ENCODE results near the gene MAN2A1. TPM values are rescaled to one million over a fixed set of nuclear protein-coding genes. Genes with fewer than 3 reads are reported as not detected.

The MAN2A1 gene
- total RNA-seq, 2 donors from 2014 or later = 29.6 to 36.2 TPM

DNA sequence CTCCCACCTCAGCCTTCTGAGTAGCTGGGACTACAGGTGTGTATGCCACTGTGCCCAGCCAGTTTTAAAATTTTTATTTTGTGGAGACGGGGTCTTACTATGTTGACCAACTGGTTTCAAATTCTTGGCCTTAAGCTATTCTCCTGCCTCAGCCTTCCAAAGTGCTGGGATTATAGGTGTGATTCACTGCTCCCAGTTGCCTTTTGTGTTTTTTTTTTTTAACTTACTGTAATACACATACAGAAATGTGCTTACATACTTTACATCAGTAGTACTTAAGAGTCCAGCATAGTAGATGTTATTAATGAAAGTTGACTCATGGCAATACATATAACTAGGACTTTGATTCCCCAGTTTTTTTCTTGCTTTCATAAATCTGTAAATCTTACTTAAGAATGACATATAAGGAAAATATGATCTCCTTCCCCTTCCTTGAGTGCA lies 4.7 kb downstream of the MAN2A1 start:
- Histone ChIP-seq H3K27me3 (replicated peaks; ENCODE audit: insufficient read depth) (no peaks in the 10 kb centered on the region), H3K36me3 (no peaks in the 10 kb centered on the region), H3K9me3 (no peaks in the 10 kb centered on the region), H3K27ac (no peak overlapping the region), H3K4me1 (replicated peaks) (no peaks in the 10 kb centered on the region), H3K4me3 (no peak overlapping the region)
- TF ChIP-seq POLR2AphosphoS5 (IDR thresholded peaks at IDR 0.05) = no peak
- TF ChIP-seq, protein P1, sequence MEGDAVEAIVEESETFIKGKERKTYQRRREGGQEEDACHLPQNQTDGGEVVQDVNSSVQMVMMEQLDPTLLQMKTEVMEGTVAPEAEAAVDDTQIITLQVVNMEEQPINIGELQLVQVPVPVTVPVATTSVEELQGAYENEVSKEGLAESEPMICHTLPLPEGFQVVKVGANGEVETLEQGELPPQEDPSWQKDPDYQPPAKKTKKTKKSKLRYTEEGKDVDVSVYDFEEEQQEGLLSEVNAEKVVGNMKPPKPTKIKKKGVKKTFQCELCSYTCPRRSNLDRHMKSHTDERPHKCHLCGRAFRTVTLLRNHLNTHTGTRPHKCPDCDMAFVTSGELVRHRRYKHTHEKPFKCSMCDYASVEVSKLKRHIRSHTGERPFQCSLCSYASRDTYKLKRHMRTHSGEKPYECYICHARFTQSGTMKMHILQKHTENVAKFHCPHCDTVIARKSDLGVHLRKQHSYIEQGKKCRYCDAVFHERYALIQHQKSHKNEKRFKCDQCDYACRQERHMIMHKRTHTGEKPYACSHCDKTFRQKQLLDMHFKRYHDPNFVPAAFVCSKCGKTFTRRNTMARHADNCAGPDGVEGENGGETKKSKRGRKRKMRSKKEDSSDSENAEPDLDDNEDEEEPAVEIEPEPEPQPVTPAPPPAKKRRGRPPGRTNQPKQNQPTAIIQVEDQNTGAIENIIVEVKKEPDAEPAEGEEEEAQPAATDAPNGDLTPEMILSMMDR (IDR thresholded peaks at IDR 0.05) = no peak
- TF ChIP-seq POLR2A (IDR thresholded peaks at IDR 0.05) = no peak
- intact Hi-C loops (cut with DNase I) = loop anchor here (5.0 to 10.0 kb wide), 2 partner anchors 160 to 718 kb away; no protein-coding TSS in a partner anchor
- 32% methylated on average over 1 of the region's 1 CpG for WGBS
- DNase-seq (ENCODE audit: low spot score) = no peak

DNA sequence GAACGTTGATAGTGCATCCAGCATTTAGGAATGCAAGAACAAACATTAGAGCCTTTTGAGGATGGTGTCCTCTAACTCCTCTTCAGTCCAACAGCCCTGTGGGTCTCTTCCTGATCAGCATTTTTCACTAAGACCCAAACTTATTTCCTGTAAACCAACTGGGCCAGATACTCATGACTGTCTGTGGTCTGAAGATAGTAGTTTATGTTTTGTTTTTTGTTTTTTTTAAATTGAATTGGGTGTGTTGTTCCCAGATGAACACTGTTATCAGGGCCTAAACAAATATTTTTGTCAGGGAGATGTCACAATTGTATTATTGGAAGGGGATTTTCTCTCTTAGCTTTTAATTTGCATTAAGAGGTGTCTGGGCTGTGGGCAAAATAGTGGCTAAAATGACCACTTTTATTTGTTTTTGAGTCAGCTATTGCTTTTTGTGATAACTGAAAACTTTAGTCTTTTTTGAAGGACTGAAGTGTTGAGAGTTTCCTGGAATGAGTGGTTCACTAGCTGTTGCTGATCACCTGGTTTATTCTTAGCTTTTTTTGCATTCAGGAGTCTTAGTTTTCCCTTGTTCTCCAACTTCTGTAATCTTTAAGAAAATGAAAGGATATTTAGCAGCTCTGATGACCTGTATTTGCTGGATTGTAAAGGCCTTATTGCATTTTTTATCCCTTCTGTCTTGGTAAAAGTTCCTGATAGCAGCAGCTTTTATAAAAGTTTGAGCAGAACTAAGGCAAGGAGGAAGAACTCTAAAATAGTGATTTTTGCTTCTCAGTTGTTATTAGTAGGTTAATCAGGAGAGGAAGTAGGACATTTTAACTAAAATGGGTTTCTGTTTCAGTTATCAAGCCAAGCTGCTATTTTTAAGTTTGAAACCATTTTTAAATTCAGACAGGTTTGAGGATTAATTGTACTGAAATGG lies 5.5 kb downstream of the MAN2A1 start:
- H3K4me3 ChIP-seq = no peak overlapping the region
- H3K36me3 ChIP-seq = no peaks in the 10 kb centered on the region
- TF ChIP-seq, protein P1 (IDR thresholded peaks at IDR 0.05) = no peak
- no peak for TF ChIP-seq POLR2AphosphoS5 (IDR thresholded peaks at IDR 0.05)
- no peak for TF ChIP-seq POLR2A (IDR thresholded peaks at IDR 0.05)
- DNase-seq (ENCODE audit: low spot score) = no peak
- 54% methylated on average over 1 of the region's 1 CpG for WGBS
- no peaks in the 10 kb centered on the region for H3K4me1 ChIP-seq (replicated peaks)
- no peaks in the 10 kb centered on the region for H3K9me3 ChIP-seq
- H3K27me3 ChIP-seq (replicated peaks; ENCODE audit: insufficient read depth) = no peaks in the 10 kb centered on the region
- no peak overlapping the region for H3K27ac ChIP-seq
- intact Hi-C loops (cut with DNase I) = loop anchor here (10.0 kb wide), 1 partner anchor 160 kb away; no protein-coding TSS in a partner anchor

DNA sequence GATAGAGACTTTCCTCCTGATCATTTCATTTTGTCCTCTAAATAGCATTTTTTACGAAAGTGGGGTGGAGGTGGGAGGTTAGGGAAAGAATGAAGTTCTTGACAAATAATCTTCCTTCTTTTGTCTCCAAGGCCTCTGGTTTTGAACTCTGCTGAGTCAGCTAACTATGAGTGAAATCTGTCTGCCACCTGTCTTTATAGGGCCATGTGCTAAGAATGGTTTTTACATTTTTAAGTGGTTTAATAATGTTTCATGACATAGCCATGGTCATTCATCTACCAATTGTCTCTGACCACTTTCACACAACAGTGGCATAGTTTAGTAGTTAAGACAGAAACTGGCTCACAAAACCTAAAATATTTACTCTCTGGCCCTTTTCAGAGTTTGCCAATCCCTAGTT lies 7.6 kb downstream of the MAN2A1 start:
- 87% methylated on average over 1 of the region's 1 CpG for WGBS
- Histone ChIP-seq H3K27ac (no peak overlapping the region), H3K36me3 (no peaks in the 10 kb centered on the region), H3K4me3 (no peak overlapping the region), H3K4me1 (replicated peaks) (no peaks in the 10 kb centered on the region), H3K27me3 (replicated peaks; ENCODE audit: insufficient read depth) (no peaks in the 10 kb centered on the region), H3K9me3 (no peaks in the 10 kb centered on the region)
- no peak for TF ChIP-seq POLR2A (IDR thresholded peaks at IDR 0.05)
- DNase-seq (ENCODE audit: low spot score) = no peak
- intact Hi-C loops (cut with DNase I) = loop anchor here (10.0 kb wide), 1 partner anchor 157 kb away; no protein-coding TSS in a partner anchor

DNA sequence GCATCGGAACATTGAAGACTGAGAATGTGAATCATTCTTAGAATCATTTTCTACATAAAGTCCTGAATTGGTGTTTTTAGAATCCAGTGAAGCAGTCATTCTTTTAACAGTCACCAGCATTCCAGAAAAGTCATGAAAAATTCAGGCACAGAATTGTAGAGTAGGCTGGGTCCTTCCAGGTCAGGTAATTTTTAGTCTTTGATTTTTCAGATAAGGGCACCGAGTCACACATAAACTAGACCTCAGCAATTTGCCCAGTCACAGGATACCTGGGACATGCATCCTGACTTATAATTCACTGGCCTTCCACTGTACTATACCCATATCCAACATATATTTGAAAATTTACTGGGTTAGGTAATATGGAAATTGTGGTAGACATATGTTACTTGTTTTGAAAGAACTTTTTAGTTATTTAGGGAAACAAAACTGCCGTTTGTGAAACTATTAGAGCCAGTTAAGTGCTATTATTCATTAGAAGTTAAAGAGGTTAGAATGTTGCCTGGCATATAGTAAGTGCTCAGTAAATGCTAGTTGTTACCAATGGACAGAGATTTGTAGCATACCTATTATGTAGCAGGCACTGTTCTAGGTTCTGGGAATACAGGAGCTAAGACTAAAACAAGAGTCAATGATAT lies 10.9 kb downstream of the MAN2A1 start:
- no peak overlapping the region for H3K27ac ChIP-seq
- no peaks in the 10 kb centered on the region for H3K36me3 ChIP-seq
- H3K4me1 ChIP-seq (replicated peaks) = no peaks in the 10 kb centered on the region
- DNase-seq (ENCODE audit: low spot score) = no peak
- intact Hi-C loops (cut with DNase I) = no loop called here
- no peaks in the 10 kb centered on the region for H3K9me3 ChIP-seq
- TF ChIP-seq POLR2A (IDR thresholded peaks at IDR 0.05) = no peak
- TF ChIP-seq, protein P1 (IDR thresholded peaks at IDR 0.05) = no peak
- TF ChIP-seq POLR2AphosphoS5 (IDR thresholded peaks at IDR 0.05) = no peak
- 87% methylated on average over 3 of the region's 3 CpGs for WGBS
- no peak overlapping the region for H3K4me3 ChIP-seq
- no peaks in the 10 kb centered on the region for H3K27me3 ChIP-seq (replicated peaks; ENCODE audit: insufficient read depth)

DNA sequence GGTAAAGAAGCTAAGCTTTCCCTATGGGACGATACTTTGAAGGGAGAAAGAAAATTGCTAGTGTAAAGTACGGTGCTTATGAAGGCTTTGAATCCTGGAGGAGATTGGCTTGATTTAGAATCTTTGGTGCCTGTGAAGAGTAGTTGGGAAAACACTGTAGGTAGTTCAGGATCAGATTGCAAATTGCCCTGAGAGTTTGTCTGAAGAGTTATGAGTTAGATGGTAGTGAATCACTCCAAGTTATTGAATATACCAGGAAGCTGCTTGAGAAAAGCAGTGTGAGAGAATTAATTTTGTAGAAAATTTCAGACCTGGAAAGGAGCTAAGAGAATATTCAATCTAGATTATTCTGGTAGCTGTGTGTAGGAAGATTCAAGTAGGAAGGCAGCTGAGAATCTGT lies 11.5 kb downstream of the MAN2A1 start:
- Histone ChIP-seq H3K9me3 (no peaks in the 10 kb centered on the region), H3K27ac (no peak overlapping the region), H3K4me3 (no peak overlapping the region), H3K4me1 (replicated peaks) (no peaks in the 10 kb centered on the region), H3K36me3 (no peaks in the 10 kb centered on the region), H3K27me3 (replicated peaks; ENCODE audit: insufficient read depth) (no peaks in the 10 kb centered on the region)
- intact Hi-C loops (cut with DNase I) = no loop called here
- DNase-seq (ENCODE audit: low spot score) = no peak
- TF ChIP-seq, protein P1 (IDR thresholded peaks at IDR 0.05) = no peak
- TF ChIP-seq POLR2A (IDR thresholded peaks at IDR 0.05) (no peak), POLR2AphosphoS5 (IDR thresholded peaks at IDR 0.05) (no peak)
- WGBS = 95% methylated on average over 2 of the region's 2 CpGs
